Measurements from ENCODE around the gene MPPE1.
"Not testable (repeated sequence)": the region's sequence is repeated elsewhere in the genome, so short reads cannot be mapped to it uniquely, and the experiment has no call there.

DNA sequence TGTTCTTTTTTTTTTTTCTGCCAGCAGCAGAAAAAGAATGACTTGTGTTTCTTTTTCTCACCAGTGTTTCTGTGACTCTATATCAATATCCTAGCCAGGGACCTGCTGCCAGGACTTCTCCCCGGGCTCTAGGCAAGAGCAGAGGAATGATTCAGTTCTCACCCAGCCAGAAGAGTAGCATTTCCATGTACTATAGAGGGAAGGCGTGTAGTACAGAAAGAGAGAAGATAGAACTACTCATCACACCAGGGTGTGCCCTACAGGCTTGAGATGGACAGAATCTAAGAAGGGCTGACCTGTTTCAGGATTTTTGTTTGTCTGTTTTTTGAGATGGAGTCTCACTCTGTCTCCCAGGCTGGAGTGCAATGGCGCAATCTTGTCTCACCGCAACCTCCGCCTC lies 11.4 kb upstream of the MPPE1 start:
- TF ChIP-seq ZC3H10 (CRISPR knock-in tag; IDR thresholded peaks at IDR 0.05); ZFP3 (CRISPR knock-in tag; IDR thresholded peaks at IDR 0.05); PPARA (CRISPR knock-in tag; IDR thresholded peaks at IDR 0.05; ENCODE audit: borderline replicate concordance); OSR1 (CRISPR knock-in tag; IDR thresholded peaks at IDR 0.05); ZNF565 (CRISPR knock-in tag; conservative IDR thresholded peaks at IDR 0.05; ENCODE audit: low read depth); ARNTL (CRISPR knock-in tag; IDR thresholded peaks at IDR 0.05; ENCODE audit: borderline replicate concordance, low read depth); ZNF70 (CRISPR knock-in tag; IDR thresholded peaks at IDR 0.05); CSRNP3 (CRISPR knock-in tag; IDR thresholded peaks at IDR 0.05); ZNF8 (CRISPR knock-in tag; IDR thresholded peaks at IDR 0.05): not testable (repeated sequence)
- TF ChIP-seq, protein P1, sequence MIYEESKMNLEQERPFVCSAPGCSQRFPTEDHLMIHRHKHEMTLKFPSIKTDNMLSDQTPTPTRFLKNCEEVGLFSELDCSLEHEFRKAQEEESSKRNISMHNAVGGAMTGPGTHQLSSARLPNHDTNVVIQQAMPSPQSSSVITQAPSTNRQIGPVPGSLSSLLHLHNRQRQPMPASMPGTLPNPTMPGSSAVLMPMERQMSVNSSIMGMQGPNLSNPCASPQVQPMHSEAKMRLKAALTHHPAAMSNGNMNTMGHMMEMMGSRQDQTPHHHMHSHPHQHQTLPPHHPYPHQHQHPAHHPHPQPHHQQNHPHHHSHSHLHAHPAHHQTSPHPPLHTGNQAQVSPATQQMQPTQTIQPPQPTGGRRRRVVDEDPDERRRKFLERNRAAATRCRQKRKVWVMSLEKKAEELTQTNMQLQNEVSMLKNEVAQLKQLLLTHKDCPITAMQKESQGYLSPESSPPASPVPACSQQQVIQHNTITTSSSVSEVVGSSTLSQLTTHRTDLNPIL (CRISPR knock-in tag; IDR thresholded peaks at IDR 0.05; ENCODE audit: low read depth), result not testable (repeated sequence)
- TF ChIP-seq, protein P2, sequence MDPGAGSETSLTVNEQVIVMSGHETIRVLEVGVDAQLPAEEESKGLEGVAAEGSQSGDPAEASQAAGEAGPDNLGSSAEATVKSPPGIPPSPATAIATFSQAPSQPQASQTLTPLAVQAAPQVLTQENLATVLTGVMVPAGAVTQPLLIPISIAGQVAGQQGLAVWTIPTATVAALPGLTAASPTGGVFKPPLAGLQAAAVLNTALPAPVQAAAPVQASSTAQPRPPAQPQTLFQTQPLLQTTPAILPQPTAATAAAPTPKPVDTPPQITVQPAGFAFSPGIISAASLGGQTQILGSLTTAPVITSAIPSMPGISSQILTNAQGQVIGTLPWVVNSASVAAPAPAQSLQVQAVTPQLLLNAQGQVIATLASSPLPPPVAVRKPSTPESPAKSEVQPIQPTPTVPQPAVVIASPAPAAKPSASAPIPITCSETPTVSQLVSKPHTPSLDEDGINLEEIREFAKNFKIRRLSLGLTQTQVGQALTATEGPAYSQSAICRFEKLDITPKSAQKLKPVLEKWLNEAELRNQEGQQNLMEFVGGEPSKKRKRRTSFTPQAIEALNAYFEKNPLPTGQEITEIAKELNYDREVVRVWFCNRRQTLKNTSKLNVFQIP (CRISPR knock-in tag; IDR thresholded peaks at IDR 0.05; ENCODE audit: borderline replicate concordance, low read depth), result not testable (repeated sequence)
- TF ChIP-seq, protein P3, sequence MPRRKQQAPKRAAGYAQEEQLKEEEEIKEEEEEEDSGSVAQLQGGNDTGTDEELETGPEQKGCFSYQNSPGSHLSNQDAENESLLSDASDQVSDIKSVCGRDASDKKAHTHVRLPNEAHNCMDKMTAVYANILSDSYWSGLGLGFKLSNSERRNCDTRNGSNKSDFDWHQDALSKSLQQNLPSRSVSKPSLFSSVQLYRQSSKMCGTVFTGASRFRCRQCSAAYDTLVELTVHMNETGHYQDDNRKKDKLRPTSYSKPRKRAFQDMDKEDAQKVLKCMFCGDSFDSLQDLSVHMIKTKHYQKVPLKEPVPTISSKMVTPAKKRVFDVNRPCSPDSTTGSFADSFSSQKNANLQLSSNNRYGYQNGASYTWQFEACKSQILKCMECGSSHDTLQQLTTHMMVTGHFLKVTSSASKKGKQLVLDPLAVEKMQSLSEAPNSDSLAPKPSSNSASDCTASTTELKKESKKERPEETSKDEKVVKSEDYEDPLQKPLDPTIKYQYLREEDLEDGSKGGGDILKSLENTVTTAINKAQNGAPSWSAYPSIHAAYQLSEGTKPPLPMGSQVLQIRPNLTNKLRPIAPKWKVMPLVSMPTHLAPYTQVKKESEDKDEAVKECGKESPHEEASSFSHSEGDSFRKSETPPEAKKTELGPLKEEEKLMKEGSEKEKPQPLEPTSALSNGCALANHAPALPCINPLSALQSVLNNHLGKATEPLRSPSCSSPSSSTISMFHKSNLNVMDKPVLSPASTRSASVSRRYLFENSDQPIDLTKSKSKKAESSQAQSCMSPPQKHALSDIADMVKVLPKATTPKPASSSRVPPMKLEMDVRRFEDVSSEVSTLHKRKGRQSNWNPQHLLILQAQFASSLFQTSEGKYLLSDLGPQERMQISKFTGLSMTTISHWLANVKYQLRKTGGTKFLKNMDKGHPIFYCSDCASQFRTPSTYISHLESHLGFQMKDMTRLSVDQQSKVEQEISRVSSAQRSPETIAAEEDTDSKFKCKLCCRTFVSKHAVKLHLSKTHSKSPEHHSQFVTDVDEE (CRISPR knock-in tag; IDR thresholded peaks at IDR 0.05), result not testable (repeated sequence)
